Omental fat pad (tissue), 4 donors: Measurements from ENCODE around the gene VSTM1. TPM values are rescaled to one million over a fixed set of nuclear protein-coding genes. Genes with fewer than 3 reads are reported as not detected.

Experiments used
- ATAC-seq: fragments of 150-250 bp; one replicate; pipeline ENCODE4 v1.9.1; 2016; ENCODE audit warnings: mild to moderate bottlenecking, moderate library complexity; ENCODE audit not compliant: low FRiP score
- DNase-seq: peaks from one replicate; pipeline ENCODE4 v3.0.0-alpha.2; 2019; ENCODE audit warnings: low spot score
- CTCF ChIP-seq, 3 donors: fragments of 450-650 bp; IDR thresholded peaks; one replicate each; pipeline ENCODE4 v1.5.1; 2016 to 2017; ENCODE audit warnings: antibody characterized with exemption in 3 of 3, mild to moderate bottlenecking in 3 of 3, moderate library complexity in 2 of 3
- total RNA-seq, 4 donors: library from RNA; depleted of rRNA; stranded (reverse); fragments of >200 nt; gene quantifications; one replicate each; pipeline ENCODE4 v1.1.0, GENCODE V29; 2016

The VSTM1 gene
- total RNA-seq, 4 donors from 2014 or later: not detected

GRCh38 chr19:54035215-54036178 lies 28.2 kb downstream of the VSTM1 start:
- no peak for ATAC-seq
- DNase-seq: no peak
- no peak for TF ChIP-seq CTCF (IDR thresholded peaks at IDR 0.05)

GRCh38 chr19:54030895-54031586 lies 32.7 kb downstream of the VSTM1 start:
- TF ChIP-seq CTCF (IDR thresholded peaks at IDR 0.05): no peak
- ATAC-seq: no peak

GRCh38 chr19:54029930-54030490 lies 33.7 kb downstream of the VSTM1 start:
- no peak for TF ChIP-seq CTCF (IDR thresholded peaks at IDR 0.05)
- no peak for ATAC-seq
- DNase-seq: peak; percentile 30

More at GRCh38 chr19:54030895-54031586, 32.7 kb downstream of the VSTM1 start:
- no peak for DNase-seq

GRCh38 chr19:54029301-54029700 lies 34.4 kb downstream of the VSTM1 start:
- no peak for TF ChIP-seq CTCF (IDR thresholded peaks at IDR 0.05)
- DNase-seq (no peak), ATAC-seq (no peak)

GRCh38 chr19:54026656-54027055 lies 37.0 kb downstream of the VSTM1 start:
- TF ChIP-seq CTCF (IDR thresholded peaks at IDR 0.05): no peak
- no peak for ATAC-seq
- no peak for DNase-seq

- no peak for TF ChIP-seq CTCF (IDR thresholded peaks at IDR 0.05)
- DNase-seq (no peak), ATAC-seq (no peak)
Measured at GRCh38 chr19:54024660-54025059, 39.0 kb downstream of the VSTM1 start.
